ENCODE data around the gene GPX8. TPM values are rescaled to one million over a fixed set of nuclear protein-coding genes. Genes with fewer than 3 reads are reported as not detected.

Gene GPX8
- polyA plus RNA-seq, 3 donors = not detected

GRCh38 chr5:55175781-55176175, 15.8 kb downstream of the GPX8 start:
- Mint-ChIP-seq H3K27me3 (ENCODE audit: low read depth in 3 of 3) (peaks cover 61 to 86% (median 70%) of the 10 kb centered on the region in 3 donors), H3K4me1 (peaks cover 36% of the 10 kb centered on the region), H3K36me3 (peaks cover 0 to 7% of the 10 kb centered on the region in 2 donors), H3K27ac (no peak overlapping the region), H3K4me3 (peak overlapping the region; percentile 65 to 89), H3K9me3 (peaks cover 2 to 22% (median 7%) of the 10 kb centered on the region in 7 donors)
- DNase-seq = no peak
- Histone ChIP-seq H3K27ac (ENCODE audit: low read depth in 1 of 2, low read length in 2 of 2) (no peak overlapping the region), H2AFZ (ENCODE audit: insufficient read depth, low read depth, low read length, poor library complexity, severe bottlenecking) (no peak overlapping the region), H3K4me1 (ENCODE audit: control insufficient read depth in 1 of 2, insufficient read depth in 2 of 2, low read length in 2 of 2) (peaks cover 32 to 34% of the 10 kb centered on the region in 2 donors), H3K27me3 (ENCODE audit: control insufficient read depth in 2 of 2, insufficient read depth in 2 of 2, low read length in 2 of 2) (peaks cover 70 to 86% of the 10 kb centered on the region in 2 donors), H3K4me3 (replicated peaks in 1 of 3; ENCODE audit: low read depth in 2 of 3, low read length in 3 of 3) (peak overlapping the region in 1 of 3 experiments; percentile 69), H4K20me1 (ENCODE audit: insufficient read depth, low read length) (no peaks in the 10 kb centered on the region), H3K79me2 (ENCODE audit: insufficient read depth, low read length) (no peaks in the 10 kb centered on the region), H3K36me3 (replicated peaks in 1 of 2; ENCODE audit: control insufficient read depth in 1 of 2, insufficient read depth in 2 of 2, low read length in 2 of 2) (no peaks in the 10 kb centered on the region), H3K4me2 (replicated peaks; ENCODE audit: extremely low read depth, low read length, poor library complexity, severe bottlenecking) (peak overlapping the region; percentile 79), H3K9ac (ENCODE audit: insufficient read depth, low read length, poor library complexity, severe bottlenecking) (no peak overlapping the region), H3K9me3 (replicated peaks in 1 of 2; ENCODE audit: control insufficient read depth in 1 of 2, insufficient read depth in 1 of 2, low read length in 2 of 2) (peaks cover 0 to 13% of the 10 kb centered on the region in 2 donors)
- intact Hi-C loops (cut with micrococcal nuclease) = no loop called here
- no peak for TF ChIP-seq CTCF (IDR thresholded peaks at IDR 0.05)
- WGBS (ENCODE audit: insufficient coverage) = 3% methylated on average over 4 of the region's 7 CpGs

- H4K20me1 ChIP-seq (ENCODE audit: insufficient read depth, low read length) = no peaks in the 10 kb centered on the region
- Mint-ChIP-seq H3K9me3 (peaks cover 2 to 22% (median 7%) of the 10 kb centered on the region in 7 donors), H3K27ac (no peak overlapping the region), H3K4me1 (peaks cover 36% of the 10 kb centered on the region), H3K4me3 (peak overlapping the region; percentile 65 to 89), H3K36me3 (peaks cover 0 to 7% of the 10 kb centered on the region in 2 donors), H3K27me3 (ENCODE audit: low read depth in 3 of 3) (peaks cover 60 to 86% (median 73%) of the 10 kb centered on the region in 3 donors)
- H3K9ac ChIP-seq (ENCODE audit: insufficient read depth, low read length, poor library complexity, severe bottlenecking) = no peak overlapping the region
- H3K4me3 ChIP-seq (replicated peaks in 1 of 3; ENCODE audit: low read depth in 2 of 3, low read length in 3 of 3) = peak overlapping the region; percentile 4 to 69 (median 30)
- no peaks in the 10 kb centered on the region for H3K36me3 ChIP-seq (replicated peaks in 1 of 2; ENCODE audit: control insufficient read depth in 1 of 2, insufficient read depth in 2 of 2, low read length in 2 of 2)
- H3K27ac ChIP-seq (ENCODE audit: low read depth in 1 of 2, low read length in 2 of 2) = no peak overlapping the region
- 2% methylated on average over 44 of the region's 44 CpGs for WGBS (ENCODE audit: insufficient coverage)
- intact Hi-C loops (cut with micrococcal nuclease) = no loop called here
- peak in 2 of 3 donors; percentile 5 to 28 for DNase-seq
- H3K9me3 ChIP-seq (replicated peaks in 1 of 2; ENCODE audit: control insufficient read depth in 1 of 2, insufficient read depth in 1 of 2, low read length in 2 of 2) = peaks cover 0 to 13% of the 10 kb centered on the region in 2 donors
- H3K4me1 ChIP-seq (ENCODE audit: control insufficient read depth in 1 of 2, insufficient read depth in 2 of 2, low read length in 2 of 2) = peaks cover 32 to 34% of the 10 kb centered on the region in 2 donors
- H3K27me3 ChIP-seq (ENCODE audit: control insufficient read depth in 2 of 2, insufficient read depth in 2 of 2, low read length in 2 of 2) = peaks cover 72 to 91% of the 10 kb centered on the region in 2 donors
- H3K4me2 ChIP-seq (replicated peaks; ENCODE audit: extremely low read depth, low read length, poor library complexity, severe bottlenecking) = peak overlapping the region; percentile 79
- H2AFZ ChIP-seq (ENCODE audit: insufficient read depth, low read depth, low read length, poor library complexity, severe bottlenecking) = peak overlapping the region; percentile 57
- TF ChIP-seq CTCF (IDR thresholded peaks at IDR 0.05) = peak; percentile 31
- no peaks in the 10 kb centered on the region for H3K79me2 ChIP-seq (ENCODE audit: insufficient read depth, low read length)
Observed at GRCh38 chr5:55176176-55176818, 16.3 kb downstream of the GPX8 start.
